Activated CD8-positive, alpha-beta memory T cell treated with anti-CD3 and anti-CD28 coated beads for 1 hour (primary cell): ENCODE measurements around the gene TPSAB1.
A peak's percentile ranks its signal among the peaks of the same experiment; 100 is the strongest.
"Not testable (repeated sequence)": the region's sequence is repeated elsewhere in the genome, so short reads cannot be mapped to it uniquely, and the experiment has no call there.

ENCODE experiments used
- DNase-seq, 2 donors: peaks; one replicate each; pipeline ENCODE4 v3.0.0-alpha.2; 2020; ENCODE audit warnings: low read depth in 1 of 2; ENCODE audit errors: extremely low read depth in 1 of 2

TPSAB1 gene

DNA sequence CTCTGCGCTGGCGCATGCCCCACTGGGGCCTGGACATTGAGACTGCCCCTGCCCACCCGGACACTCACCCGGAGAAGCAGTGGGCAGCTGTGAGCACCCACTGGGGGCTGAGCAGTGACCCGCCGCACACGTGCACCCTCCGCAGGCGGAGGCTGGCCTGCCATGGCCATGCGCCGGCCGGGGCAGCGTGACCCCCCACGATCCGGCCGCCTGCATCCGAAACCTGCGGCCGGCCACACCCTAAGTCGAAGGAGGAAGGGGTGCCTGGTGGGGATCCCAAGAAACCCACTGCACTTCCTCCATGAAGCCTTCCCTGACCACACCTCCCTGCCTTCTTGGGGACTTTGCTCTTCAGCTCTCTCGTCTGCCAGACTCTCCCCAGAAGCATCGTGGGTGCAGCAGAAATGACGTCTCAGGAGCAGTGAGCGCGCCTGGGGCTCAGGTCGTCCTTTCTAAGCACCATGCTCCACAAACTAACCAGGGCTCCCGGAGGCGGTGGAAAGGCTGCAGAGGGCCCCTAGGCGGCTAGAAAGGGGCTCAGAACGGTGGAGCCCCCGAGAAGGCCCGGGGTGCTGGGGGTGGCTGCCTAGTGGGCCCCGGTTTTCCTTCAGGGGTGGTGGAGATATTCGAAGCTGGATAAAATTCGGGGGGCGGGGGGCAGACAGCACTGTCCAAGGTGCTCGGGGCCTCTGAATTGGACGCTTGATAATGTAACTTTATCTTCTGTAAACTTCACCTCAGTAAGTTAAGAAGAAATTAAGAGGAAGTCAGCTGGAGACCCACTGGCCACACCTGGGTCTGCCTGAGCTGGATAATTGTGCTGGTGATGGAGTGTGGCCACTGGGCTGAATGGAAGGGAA, 16.9 kb upstream of the TPSAB1 start:
- DNase-seq, result no peak

DNA sequence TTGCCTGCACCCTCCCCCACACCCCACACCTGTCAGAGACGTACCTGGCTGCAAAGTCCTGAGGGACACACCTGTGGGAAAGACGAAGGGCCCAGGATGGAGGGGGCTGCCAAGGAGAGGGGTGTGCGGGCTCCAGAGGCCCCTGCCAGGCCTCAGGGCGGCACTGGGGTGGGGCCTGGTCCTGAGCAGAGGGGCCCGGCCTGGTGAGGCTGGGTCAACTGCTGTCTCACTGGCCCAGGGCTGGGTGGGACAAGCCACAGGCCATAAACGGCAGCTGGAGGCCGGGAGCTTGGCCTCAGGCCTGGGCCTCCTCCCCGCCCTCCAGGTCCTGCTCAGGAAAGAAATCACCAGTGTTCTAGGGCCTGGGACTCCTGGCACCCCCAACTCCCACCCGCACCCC, 15.9 kb upstream of the TPSAB1 start:
- DNase-seq, result no peak

DNA sequence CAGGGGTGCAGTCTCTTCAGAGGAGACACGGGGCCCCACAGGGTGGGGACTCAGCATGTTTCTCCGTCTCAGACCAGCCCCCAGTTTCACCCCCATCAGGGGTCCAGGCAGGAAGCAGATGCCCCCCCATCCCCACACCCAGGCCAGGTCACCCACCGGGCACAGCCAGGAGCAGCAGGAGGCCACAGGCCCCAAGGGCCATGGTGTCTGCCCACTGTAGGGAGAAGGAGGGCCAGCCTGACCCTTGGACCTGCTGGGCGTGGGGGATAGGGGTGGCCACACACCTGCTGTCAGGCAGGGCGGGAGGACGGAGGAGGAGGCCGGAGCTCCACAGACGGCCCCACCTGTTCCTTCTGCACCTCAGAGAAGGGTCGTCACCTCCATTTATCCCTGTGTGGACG, 15.5 kb upstream of the TPSAB1 start, which contains the start of gene TPSG1:
TSS of gene TPSG1 (minus strand) at position 218 of the 401 bp plus-strand sequence. CDS start at position 202, 16 bp downstream.
- DNase-seq, result no peak

DNA sequence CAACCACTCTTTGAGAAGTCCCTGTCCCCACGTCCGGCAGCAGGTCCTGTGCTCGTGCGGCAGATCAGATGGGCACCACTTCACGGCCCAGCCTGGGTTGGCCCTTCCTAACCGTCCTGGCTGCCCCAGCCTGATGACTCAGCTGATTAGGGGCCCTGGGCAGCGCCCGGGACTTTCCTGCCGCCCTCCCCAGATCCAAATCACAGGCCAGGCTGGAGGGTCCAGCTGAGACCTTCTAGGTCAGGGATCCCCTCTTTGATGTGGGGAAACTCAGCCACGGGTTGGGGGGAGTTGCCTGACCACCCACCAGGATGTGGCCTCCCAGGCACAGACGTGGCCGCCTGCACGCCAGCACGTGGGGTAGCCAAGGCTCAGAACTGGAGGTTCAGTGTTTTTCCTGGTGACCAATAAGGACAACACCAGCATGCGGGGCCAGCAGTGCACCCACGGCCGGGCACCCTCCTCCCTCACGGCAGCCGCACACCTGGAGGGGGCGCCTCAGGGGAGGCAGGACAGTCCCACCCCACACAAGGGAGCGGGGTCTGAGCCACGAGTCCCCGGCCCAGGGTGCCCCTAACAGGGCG, 14.7 kb upstream of the TPSAB1 start:
- not testable (repeated sequence) for DNase-seq

DNA sequence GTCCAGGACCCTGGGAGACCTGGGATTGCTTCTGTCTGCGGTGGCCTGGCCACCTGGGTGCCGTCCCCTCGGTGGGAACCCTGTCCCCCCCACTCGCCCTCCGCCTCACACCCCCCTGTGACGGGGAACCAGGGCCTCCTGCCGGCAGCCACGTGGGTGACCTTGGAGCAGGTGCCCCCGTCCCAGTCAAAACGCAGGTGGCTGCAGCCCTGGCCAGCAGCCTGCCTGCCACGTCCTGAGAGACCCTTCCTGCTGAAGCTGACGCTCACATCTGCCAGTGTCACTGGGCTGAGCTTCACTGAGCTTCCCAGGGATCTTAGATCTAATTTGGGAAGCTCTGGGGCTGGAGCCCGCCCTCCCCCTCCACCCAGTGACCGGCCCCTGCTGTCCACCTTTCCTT, 13.8 kb upstream of the TPSAB1 start:
- DNase-seq, result not testable (repeated sequence)

DNA sequence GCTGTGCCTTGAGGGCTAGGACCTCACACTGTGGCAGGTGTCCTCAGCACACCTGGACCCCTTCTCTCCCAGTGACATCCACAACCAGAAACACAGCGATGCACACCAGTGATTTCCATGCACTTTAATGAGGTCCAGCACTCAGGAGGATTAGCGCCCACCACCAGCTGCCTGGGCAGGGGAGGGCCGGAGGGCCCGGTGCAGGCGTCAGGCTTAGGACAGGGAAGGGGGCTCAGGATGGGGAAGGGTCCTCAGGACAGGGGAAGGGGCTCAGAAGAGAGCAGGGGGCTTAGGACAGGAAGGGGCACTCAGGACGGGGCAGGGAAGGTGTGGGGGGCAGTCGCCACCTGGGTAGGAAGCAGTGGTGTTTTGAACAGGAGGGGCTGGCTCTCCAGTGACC, 12.3 kb upstream of the TPSAB1 start:
- DNase-seq, result not testable (repeated sequence)

DNA sequence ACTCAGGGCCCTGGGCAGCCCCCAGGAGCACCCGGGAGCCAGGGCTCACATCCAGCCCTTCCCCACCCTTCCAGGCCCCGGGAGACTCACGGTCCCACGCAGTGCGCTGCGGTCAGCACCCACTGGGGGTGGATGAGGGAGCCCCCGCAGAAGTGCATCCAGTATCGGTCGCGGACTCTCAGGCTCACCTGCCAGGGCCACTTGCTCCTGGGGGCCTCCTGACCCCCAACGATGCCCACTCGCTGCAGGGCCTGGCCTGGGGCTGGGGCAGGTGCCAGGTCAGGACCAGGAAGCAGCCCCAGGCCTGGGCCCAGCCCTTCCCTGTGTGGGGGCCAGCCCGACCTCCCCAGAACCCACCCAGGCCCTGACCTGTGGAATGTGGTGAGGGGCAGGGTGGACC, 11.0 kb upstream of the TPSAB1 start:
- DNase-seq, result not testable (repeated sequence)

DNA sequence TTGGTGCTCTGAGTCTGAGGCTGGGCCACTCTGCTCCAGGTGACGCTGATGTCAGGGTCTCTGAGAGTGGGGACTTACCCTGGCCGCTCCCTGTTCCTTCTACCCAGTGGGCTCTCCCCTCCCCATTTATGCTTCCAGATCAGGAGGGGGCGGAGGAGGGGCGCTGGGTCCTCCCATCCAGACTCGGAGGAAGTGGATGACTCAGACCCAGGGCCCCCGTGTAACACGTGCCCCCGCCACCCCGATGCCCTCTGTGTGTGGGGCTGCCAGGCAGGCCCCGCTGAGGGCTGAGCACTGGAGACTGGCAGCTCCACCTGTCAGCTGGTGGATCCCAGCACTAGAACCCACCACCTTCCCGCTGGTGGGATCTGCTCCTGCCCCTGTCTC, 10.4 kb upstream of the TPSAB1 start, which contains the start of gene TPSB2:
TSS of gene TPSB2 (minus strand) at position 101 of the 387 bp plus-strand sequence. CDS start 233 bp downstream, outside the sequence.
- DNase-seq, result not testable (repeated sequence)

DNA sequence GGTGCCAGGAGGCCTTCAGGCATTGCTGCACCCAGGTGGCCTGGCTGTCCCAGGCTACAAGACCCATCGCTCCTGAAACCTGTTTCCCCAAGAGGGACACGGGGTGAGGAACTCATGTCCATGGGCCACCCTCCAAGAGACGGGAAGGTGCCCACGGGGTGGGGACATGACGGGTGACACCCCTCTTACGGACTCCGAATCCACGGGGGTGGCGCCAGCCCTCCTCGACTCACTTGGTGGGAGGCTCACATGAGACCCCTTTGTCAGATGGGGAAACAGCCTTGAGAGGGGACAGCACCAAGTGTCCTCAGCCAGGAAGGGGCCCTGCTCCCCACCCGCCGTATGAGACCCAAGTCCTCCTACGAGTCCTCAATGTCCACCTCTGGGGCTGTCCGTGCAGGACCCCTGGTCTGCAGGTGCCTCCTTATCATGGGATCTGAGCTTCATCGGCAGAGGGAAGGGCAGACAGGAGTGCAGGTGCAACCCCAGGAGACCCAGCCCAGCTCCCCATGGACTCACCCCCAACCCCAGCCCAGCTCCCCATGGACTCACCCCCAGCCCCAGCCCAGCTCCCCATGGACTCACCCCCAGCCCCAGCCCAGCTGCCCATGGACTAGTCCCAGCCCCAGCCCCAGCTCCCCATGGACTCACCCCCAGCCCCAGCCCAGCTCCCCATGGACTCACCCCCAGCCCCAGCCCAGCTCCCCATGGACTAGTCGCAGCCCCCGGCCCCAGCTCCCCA, 9.9 kb upstream of the TPSAB1 start:
- DNase-seq, result not testable (repeated sequence)

DNA sequence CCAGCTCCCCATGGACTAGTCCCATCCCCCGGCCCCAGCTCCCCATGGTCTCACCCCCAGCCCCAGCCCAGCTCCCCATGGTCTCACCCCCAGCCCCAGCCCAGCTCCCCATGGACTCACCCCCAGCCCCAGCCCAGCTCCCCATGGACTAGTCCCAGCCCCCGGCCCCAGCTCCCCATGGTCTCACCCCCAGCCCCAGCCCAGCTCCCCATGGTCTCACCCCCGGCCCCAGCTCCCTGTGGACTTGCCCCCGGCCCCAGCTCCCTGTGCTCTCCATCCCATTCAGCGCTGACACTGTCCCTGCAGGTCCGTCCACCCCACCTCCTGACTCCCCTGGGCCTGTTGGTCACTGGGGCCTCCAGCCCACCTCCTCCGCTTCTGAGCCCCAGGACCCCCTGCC, 9.2 kb upstream of the TPSAB1 start:
- DNase-seq, result not testable (repeated sequence)

DNA sequence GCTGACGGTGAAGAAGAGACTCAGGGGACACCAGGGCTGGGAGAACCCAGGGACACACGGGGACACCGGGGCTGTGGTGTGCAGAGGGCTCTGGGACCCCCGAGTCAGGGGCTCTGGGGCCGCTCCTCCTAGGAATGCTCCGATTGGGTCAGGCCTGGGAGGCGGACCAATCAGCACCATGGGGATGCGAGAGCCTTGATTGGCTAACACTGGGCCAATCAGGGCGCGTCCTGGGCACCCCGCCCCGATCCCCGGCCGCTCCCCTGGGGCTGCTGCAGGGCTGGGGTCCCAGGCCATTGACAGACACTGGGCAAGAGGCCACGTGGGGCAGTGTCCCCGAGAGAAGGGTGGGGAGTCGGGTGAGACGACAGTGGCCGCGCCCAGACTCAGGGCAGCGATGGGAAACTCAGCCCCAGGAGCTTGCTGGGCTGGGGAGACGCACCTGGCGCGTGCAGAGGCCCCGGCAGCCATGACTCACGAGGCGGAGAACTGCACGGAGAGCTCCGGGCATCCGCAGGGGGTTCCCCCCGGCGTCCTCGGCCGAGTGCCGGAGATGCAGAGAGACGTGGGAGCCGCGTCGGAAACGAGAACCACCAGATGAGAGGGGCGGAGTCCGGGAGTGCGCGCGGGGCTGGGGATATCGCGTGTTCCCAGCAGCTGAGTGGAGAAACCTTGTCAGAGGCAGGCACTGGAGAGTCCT, 8.3 kb upstream of the TPSAB1 start:
- not testable (repeated sequence) for DNase-seq

DNA sequence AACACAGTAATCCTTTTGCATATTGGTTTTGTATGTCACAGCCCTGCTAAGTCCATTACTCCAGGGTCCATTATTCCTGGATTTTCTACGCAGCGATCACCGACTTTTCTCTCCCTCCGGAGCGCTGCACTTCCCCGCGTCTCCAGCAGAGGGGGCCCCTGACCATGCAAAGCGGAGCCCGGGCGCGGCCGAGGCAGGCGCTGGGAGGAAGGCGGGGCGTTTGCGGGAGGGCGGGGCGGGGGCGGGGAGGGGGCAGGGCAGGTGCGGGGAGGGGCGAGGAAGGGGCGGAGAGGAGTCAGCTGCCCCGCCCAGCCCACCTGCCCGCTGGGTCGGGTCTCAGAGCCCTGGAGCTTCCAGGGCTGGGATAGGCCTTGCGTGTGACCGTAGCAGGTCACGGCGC, 3.8 kb upstream of the TPSAB1 start:
- not testable (repeated sequence) for DNase-seq

DNA sequence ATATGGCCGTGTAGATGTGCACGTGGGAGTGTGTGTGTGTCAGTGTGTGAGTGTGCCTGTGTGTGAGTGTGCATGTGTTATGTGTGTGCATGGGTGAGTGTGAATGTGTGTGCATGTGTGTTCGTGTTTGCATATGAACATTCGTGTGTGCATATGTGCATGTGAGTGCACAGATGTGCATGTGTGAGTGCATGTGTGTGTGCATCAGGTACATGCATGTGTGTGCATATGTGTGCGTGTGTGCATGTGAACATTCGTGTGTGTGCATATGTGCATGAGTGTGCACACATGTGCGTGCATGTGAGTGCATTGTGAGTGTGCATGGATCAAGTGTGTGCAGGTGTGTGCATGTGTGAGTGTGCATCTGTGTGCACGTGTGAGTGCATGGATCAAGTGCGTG, 2.5 kb upstream of the TPSAB1 start:
- DNase-seq, result no peak

DNA sequence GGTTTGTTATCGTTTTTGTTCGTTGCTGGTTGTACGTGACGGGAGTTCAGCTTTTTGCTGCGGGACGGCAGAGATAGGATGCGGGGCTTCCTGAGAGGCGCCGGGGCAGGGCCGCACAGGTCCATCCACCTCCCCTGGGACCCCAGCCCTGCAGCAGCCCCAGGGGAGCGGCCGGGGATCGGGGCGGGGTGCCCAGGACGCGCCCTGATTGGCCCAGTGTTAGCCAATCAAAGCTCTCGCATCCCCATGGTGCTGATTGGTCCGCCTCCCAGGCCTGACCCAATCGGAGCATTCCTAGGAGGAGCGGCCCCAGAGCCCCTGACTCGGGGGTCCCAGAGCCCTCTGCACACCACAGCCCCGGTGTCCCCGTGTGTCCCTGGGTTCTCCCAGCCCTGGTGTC, 1.6 kb upstream of the TPSAB1 start:
- not testable (repeated sequence) for DNase-seq

DNA sequence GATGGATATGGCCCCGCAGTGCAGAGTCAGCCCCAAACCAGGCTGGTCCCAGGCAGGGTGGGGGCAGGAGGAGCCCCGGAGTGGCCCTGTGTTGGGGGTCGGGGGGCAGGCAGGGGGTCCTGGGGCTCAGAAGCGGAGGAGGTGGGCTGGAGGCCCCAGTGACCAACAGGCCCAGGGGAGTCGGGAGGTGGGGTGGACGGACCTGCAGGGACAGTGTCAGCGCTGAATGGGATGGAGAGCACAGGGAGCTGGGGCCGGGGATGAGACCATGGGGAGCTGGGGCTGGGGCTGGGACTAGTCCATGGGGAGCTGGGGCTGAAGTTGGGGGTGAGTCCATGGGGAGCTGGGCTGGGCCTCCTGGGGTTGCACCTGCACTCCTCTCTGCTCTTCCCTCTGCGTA, 930 bp upstream of the TPSAB1 start:
- not testable (repeated sequence) for DNase-seq

DNA sequence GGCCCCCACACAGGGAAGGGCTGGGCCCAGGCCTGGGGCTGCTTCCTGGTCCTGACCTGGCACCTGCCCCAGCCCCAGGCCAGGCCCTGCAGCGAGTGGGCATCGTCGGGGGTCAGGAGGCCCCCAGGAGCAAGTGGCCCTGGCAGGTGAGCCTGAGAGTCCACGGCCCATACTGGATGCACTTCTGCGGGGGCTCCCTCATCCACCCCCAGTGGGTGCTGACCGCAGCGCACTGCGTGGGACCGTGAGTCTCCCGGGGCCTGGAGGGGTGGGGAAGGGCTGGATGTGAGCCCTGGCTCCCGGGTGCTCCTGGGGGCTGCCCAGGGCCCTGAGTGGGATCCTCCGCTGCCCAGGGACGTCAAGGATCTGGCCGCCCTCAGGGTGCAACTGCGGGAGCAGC, 576 bp downstream of the TPSAB1 start:
- DNase-seq, result not testable (repeated sequence)

DNA sequence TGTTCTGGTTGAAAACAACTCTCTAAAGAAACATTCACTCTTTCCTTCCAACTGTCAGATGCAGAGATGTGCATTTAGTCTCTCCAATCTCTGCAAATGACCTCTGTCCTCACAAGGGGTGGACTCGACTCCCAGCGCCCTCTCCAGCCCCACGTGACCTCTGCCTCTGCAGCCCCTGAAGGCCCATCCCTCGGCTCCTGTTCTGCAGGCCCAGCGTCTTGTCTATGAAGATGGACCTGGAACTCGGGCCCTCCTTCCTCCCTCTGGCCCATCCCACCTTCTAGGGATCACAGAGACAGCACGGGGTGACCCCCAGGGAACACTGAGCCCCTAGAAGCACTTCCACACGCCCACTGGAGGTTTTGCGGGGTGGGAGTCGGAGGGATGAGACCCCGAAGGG, 2.9 kb downstream of the TPSAB1 start:
- DNase-seq, result not testable (repeated sequence)

DNA sequence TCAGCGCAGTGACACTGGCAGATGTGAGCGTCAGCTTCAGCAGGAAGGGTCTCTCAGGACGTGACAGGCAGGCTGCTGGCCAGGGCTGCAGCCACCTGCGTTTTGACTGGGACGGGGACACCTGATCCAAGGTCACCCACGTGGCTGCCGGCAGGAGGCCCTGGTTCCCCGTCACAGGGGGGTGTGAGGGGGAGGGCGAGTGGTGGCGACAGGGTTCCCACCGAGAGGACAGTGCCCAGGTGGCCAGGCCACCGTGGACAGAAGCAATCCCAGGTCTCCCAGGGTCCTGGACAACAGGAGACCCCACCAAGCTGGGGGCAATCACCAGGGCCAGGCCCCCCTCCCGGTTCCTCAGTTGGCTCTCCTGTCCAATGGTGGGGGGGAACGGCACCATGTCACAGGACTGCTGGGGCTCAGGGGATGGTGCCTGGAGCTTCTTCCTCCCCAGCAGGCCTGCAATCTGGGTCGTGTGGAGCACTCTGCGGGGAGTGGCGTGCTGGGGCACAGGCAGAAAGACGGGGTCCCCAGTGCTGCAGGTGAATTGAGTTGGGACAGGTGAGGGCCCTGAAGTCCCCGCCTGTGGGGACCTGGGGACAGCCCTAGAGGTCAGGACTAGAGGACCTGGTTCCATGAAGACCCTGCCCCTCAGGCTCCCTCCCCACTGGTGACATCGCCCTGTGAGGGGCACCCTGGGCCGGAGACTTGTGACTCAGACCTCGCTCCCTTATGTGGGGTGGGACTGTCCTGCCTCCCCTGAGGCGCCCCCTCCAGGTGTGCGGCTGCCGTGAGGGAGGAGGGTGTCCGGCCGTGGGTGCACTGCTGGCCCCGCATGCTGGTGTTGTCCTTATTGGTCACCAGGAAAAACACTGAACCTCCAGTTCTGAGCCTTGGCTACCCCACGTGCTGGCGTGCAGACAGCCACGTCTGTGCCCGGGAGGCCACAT, 3.7 kb downstream of the TPSAB1 start:
- DNase-seq, result not testable (repeated sequence)

DNA sequence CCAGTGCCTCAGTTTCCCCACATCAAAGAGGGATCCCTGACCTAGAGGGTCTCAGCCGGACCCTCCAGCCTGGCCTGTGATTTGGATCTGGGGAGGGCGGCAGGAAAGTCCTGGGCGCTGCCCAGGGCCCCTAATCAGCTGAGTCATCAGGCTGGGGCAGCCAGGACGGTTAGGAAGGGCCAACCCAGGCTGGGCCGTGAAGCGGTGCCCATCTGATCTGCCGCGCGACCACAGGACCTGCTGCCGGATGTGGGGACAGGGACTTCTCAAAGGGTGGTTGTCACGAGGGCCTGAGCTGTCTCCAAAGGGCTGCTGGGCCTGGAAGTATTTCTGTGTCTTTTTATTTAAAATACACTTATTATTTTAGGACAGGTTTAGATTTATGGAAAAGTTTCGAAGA, 4.4 kb downstream of the TPSAB1 start:
- DNase-seq, result peak in 1 of 2 donors; percentile 9
